Duodenal mucosa (tissue), 2 donors: ENCODE data around the gene NOS1AP.

Experiments
- H3K27ac ChIP-seq: one replicate; pipeline ENCODE4 v1.7.0; 2013; ENCODE audit warnings: low read depth, low read length
- H3K27me3 ChIP-seq, 2 donors: one replicate each; pipeline ENCODE4 v1.7.0; 2013; ENCODE audit warnings: low read length in 2 of 2, control low read depth in 1 of 2; ENCODE audit not compliant: insufficient read depth in 2 of 2, control insufficient read depth in 1 of 2
- H3K36me3 ChIP-seq, 2 donors: one replicate each; pipeline ENCODE4 v1.7.0; 2013; ENCODE audit warnings: low read length in 2 of 2, control low read depth in 1 of 2; ENCODE audit not compliant: insufficient read depth in 2 of 2, control insufficient read depth in 1 of 2
- H3K4me1 ChIP-seq, 2 donors: one replicate each; pipeline ENCODE4 v1.7.0; 2013; ENCODE audit warnings: low read length in 2 of 2, control low read depth in 1 of 2; ENCODE audit not compliant: insufficient read depth in 2 of 2, control insufficient read depth in 1 of 2
- H3K4me3 ChIP-seq, 2 donors: one replicate each; pipeline ENCODE4 v1.7.0; 2013; ENCODE audit warnings: low read length in 2 of 2, low read depth in 1 of 2
- H3K9ac ChIP-seq, 2 donors: one replicate each; pipeline ENCODE4 v1.7.0; 2013; ENCODE audit warnings: low read length in 2 of 2, low read depth in 1 of 2
- H3K9me3 ChIP-seq, 2 donors: one replicate each; pipeline ENCODE4 v1.7.0; 2013; ENCODE audit warnings: low read length in 2 of 2, control low read depth in 1 of 2; ENCODE audit not compliant: control insufficient read depth in 1 of 2

The NOS1AP gene

GRCh38 chr1:162385702-162386101 lies 316.2 kb downstream of the NOS1AP start:
- no peak overlapping the region for H3K9ac ChIP-seq
- H3K27me3 ChIP-seq = no peaks in the 10 kb centered on the region
- H3K4me3 ChIP-seq = no peak overlapping the region
- H3K4me1 ChIP-seq = peaks cover 30 to 43% of the 10 kb centered on the region in 2 donors
- H3K9me3 ChIP-seq = no peaks in the 10 kb centered on the region
- peaks cover 0 to 12% of the 10 kb centered on the region in 2 donors for H3K36me3 ChIP-seq
- H3K27ac ChIP-seq = no peak overlapping the region

GRCh38 chr1:162386292-162387225 lies 317.1 kb downstream of the NOS1AP start:
- no peak overlapping the region for H3K9ac ChIP-seq
- H3K4me3 ChIP-seq = no peak overlapping the region
- H3K9me3 ChIP-seq = no peaks in the 10 kb centered on the region
- H3K36me3 ChIP-seq = peaks cover 0 to 12% of the 10 kb centered on the region in 2 donors
- peaks cover 24 to 45% of the 10 kb centered on the region in 2 donors for H3K4me1 ChIP-seq
- no peaks in the 10 kb centered on the region for H3K27me3 ChIP-seq
- no peak overlapping the region for H3K27ac ChIP-seq

- H3K36me3 ChIP-seq = peaks cover 0 to 12% of the 10 kb centered on the region in 2 donors
- no peak overlapping the region for H3K9ac ChIP-seq
- H3K4me3 ChIP-seq = no peak overlapping the region
- H3K9me3 ChIP-seq = no peaks in the 10 kb centered on the region
- H3K27ac ChIP-seq = no peak overlapping the region
- H3K4me1 ChIP-seq = peaks cover 16 to 42% of the 10 kb centered on the region in 2 donors
- no peaks in the 10 kb centered on the region for H3K27me3 ChIP-seq
These were observed 318.0 kb downstream of the NOS1AP start for GRCh38 chr1:162387226-162388082.

- no peak overlapping the region for H3K4me3 ChIP-seq
- H3K27me3 ChIP-seq = no peaks in the 10 kb centered on the region
- no peak overlapping the region for H3K27ac ChIP-seq
These were observed 318.6 kb downstream of the NOS1AP start for GRCh38 chr1:162388083-162388594.

GRCh38 chr1:162388615-162389014 lies 319.1 kb downstream of the NOS1AP start:
- no peak overlapping the region for H3K27ac ChIP-seq
- no peaks in the 10 kb centered on the region for H3K9me3 ChIP-seq

More at GRCh38 chr1:162388083-162388594, 318.6 kb downstream of the NOS1AP start:
- peaks cover 9 to 36% of the 10 kb centered on the region in 2 donors for H3K4me1 ChIP-seq
- peaks cover 0 to 10% of the 10 kb centered on the region in 2 donors for H3K36me3 ChIP-seq
- H3K9me3 ChIP-seq = no peaks in the 10 kb centered on the region
- H3K9ac ChIP-seq = no peak overlapping the region

GRCh38 chr1:162389021-162389818 lies 319.7 kb downstream of the NOS1AP start:
- Histone ChIP-seq H3K4me3 (peak overlapping the region in 1 of 2 donors; percentile 36), H3K27ac (no peak overlapping the region), H3K9ac (no peak overlapping the region), H3K36me3 (peaks cover 0 to 1% of the 10 kb centered on the region in 2 donors), H3K4me1 (peaks cover 7 to 30% of the 10 kb centered on the region in 2 donors), H3K27me3 (no peaks in the 10 kb centered on the region), H3K9me3 (no peaks in the 10 kb centered on the region)

More at GRCh38 chr1:162388615-162389014, 319.1 kb downstream of the NOS1AP start:
- H3K4me3 ChIP-seq = no peak overlapping the region
- no peak overlapping the region for H3K9ac ChIP-seq
- H3K27me3 ChIP-seq = no peaks in the 10 kb centered on the region
- peaks cover 7 to 31% of the 10 kb centered on the region in 2 donors for H3K4me1 ChIP-seq
- peaks cover 0 to 6% of the 10 kb centered on the region in 2 donors for H3K36me3 ChIP-seq

GRCh38 chr1:162389971-162390370 lies 320.5 kb downstream of the NOS1AP start:
- no peaks in the 10 kb centered on the region for H3K27me3 ChIP-seq
- peaks cover 7 to 30% of the 10 kb centered on the region in 2 donors for H3K4me1 ChIP-seq
- no peak overlapping the region for H3K27ac ChIP-seq
- H3K4me3 ChIP-seq = no peak overlapping the region
- no peaks in the 10 kb centered on the region for H3K36me3 ChIP-seq
- H3K9me3 ChIP-seq = no peaks in the 10 kb centered on the region
- H3K9ac ChIP-seq = no peak overlapping the region

GRCh38 chr1:162390396-162391185 lies 321.1 kb downstream of the NOS1AP start:
- Histone ChIP-seq H3K27ac (no peak overlapping the region), H3K9me3 (no peaks in the 10 kb centered on the region), H3K9ac (no peak overlapping the region), H3K4me3 (no peak overlapping the region), H3K27me3 (no peaks in the 10 kb centered on the region), H3K36me3 (no peaks in the 10 kb centered on the region), H3K4me1 (peaks cover 7 to 30% of the 10 kb centered on the region in 2 donors)
